ENCODE measurements around the gene LOXL4.

The LOXL4 gene

DNA sequence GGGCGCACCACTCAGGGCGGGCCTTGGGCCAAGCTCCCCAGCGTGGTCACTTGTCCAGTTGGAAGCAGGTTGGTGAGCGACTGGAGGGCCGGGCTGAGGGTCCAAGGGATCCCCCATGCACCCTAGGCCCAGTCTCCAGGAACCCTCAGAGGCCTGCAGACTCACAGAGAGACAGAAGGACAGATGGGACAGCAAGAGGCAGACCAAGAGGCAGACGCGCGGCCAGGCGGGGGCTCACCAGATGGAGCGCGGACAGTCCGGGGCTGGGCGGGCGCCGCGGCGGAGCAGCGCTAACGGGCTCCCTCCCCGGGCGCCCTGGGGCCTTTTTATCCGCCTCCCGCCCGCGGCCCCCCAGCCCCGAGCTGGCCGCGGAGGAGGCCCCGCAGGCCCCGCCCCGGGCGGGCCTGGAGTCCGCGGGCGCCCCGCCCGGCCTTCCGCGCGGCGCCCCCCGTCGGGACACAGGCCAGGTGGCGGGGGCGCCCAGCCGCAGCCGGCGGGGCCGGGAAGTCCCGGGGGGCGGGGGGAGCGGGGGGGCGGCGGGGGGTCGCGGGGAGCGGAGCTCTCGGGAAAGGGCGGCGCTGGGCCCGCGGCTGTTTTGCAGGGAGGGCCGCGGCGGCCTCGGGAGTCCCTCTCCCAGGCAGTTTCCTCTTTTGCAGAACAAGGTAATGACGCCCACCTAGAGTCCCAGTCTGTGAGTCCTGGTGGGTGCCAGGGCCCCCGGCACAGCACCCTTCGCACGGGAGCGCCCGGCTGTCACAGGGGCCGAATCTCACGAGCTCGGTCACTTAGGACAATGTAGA is at the start of gene LOXL4:
TSS of gene LOXL4 (minus strand) at position 301 of the 800 bp plus-strand sequence. CDS start 5,175 bp downstream, outside the sequence.
- DNase-seq = no peak

DNA sequence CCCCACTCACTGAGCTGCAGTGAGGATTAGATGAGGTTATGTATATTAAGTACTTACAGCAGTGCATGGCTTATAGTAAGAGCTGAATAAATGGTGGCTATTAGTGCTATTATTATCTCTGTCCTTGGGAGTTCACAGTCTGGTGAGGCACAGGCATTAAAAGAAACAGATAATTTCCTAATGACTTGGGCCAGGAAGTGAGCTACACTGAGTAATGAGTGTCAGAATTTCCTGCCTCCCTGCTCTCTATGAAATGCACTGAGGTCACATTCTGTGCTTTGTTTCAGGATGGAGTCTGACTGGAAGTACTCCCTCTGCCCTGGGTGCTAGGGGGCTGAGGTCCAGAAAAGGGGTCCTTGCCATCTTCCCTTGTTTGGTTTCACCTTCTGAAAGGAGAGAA is 48.7 kb upstream of the LOXL4 start:
- DNase-seq = no peak

DNA sequence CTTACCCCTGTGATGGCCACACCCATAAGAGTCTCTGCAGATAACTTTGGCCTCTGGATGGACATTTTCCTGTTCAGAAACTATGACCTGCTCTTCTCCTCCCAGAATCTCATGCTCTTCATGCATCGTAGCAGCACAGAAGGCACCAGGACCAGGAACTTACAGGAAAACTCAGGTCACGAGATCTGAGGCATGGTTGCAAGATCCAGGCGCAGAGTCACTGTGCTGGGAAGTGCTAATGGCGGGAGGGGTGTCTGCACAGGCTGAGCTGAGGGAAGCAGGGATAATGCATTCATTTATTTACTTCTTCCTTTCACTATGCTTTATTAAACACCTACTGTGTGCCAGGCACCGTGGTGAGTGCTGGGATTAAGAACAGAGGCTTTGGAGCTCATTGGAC is 48.2 kb upstream of the LOXL4 start:
- no peak for DNase-seq

DNA sequence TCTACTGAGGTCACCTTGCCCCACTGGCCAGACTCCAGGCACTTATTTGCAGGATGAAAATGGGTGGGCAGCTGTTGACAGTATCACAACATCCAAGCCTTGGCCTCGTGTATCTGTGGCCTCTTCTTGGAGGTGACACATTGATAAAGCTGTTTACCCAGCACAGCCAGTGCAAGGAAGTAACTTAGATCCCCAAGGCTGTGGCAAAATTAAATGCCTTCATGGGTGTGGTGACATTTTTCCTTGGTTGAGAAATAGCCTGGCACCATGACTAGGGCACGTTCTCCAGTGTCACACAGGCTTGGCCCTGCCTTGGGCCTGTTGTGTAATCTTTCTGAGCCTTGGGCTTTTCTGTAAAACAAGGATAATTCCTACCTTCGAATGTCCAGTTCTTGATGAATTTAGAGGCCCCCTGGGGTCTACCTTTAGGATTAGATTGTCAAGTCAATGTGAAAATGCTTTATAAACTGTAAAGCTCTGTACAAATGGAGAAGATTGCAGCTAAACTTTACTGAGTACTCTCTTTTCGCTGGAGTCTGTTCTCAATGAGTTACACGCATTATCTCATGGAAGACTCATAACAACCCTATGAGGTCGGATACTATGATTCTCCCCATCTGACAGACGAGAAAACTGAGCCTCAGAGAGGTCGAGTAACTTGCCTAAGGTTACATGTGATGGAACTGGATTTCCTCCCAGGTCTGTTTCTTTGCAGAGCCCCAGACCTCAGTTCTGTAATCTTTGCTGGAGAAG is 46.7 kb upstream of the LOXL4 start:
- no peak for DNase-seq

DNA sequence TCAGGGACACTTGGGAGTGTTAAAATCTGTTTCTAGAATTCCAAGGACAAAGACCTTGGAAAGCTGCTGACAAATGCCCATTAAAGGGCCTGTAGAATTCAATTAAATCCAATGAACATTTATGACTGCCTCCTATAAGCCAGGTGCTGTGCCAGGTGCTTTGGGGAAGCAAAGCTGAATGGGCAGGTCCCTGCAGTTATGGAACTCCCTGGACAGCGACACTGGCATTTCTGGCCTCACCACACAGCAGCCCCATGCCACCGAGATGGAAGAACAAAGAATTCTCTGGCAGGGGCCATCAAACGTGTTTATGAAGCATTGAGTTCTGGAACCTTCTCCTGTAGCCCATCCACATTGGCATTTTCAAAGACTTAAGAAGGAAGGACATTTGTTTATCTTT is 45.6 kb upstream of the LOXL4 start:
- no peak for DNase-seq

DNA sequence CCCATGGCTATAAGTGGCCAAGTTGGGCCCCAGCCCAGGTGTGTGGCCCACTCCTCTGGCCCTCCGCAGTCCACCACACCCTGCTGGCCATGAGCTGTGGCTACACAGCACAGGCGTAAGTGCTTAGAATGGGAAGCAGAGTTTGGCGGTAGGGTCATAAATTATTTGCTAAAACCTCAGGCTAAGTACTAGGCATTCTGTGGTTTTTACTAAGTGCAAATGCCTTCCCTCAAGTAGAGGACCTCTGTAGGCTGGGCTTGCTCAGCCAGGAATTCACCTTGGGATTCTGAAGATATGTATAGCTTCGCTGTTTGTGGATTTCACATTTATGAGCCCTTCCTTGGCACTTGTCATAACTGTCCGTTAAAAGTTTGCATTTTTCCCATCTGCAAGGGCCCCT is 44.8 kb upstream of the LOXL4 start:
- no peak for DNase-seq

DNA sequence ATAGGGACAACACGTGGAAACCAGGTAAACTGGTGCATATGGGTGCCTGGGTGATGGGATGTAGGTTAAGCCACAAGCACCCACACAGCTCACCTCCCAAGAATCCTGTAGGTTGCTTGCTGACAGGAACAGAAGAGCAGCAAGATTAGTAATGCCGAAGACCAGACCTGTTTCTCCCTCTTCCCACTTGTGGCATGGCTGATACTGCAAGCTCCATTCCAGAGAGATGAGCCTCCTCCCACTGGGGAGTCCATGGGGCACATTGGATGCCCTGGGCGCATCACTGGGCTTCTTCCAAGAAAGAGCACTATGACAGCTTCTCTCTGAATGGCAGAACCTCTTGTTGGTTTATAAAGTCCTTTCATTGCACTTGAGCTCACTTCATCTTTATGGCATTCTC is 44.4 kb upstream of the LOXL4 start:
- DNase-seq = no peak

DNA sequence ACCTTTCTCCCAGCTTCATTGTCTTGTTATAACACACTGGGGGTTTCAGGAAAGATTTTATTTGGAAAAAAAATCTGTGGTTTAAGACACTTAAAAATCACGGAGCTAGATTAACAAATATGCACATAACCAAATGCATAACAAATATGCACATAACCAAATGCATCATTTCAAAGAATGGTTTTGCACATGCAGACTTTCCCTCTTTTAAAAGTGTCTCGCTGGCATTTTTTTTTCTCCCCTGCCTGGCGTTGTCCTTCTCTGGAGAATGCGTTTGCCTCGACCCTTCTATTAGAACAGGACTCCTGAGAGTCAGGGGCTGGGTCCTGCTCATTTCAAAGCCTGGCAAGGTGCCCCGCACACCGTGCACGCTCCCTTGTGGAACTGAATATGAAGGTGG is 42.7 kb upstream of the LOXL4 start:
- DNase-seq = no peak

DNA sequence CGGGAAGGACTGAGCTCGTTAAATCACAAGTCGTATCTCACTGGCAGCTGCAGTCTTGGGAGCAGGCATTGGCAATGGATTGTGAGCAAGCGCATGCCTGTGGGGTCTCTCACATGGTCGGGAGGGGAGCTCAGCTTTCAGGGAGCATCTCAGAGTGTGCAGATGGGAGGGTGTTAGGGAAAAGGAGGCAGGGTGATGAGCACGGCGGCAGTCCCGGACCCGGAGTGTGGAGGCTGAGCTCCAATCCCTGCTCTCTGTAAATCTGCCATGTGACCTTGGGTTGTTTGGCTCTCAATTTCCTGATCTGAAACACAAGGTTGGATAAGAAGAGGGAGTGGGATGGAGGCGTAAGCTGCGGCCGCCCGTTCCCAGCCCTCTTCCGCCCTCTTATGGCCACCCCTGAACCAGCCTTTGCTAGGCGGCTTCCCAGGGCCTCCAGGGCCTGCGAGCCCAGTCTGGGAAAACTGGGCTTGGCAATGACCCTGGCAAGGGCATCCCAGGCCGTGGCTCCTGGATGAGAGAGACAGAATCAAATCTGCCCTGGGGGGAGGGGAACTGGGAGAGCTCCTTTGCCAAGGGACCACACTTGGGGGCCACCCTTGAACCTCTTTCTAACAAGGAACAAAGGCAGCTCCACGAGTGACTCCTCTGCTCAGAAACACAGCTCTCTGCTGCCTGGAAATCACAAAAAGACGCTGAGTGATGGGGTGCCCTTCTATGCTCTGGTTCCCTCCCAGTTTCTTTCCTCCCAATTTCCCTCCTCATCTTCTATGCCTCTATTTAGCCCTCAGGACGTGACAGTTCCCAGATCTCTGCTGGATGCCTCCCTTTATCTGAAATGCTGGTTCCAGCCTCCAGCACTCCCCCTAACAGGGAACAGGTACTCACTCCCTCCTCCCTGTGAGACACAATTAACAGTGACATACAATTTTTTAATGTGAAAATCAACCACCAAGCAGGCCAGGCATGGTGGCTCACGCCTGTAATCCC is 41.7 kb upstream of the LOXL4 start:
- DNase-seq = no peak

DNA sequence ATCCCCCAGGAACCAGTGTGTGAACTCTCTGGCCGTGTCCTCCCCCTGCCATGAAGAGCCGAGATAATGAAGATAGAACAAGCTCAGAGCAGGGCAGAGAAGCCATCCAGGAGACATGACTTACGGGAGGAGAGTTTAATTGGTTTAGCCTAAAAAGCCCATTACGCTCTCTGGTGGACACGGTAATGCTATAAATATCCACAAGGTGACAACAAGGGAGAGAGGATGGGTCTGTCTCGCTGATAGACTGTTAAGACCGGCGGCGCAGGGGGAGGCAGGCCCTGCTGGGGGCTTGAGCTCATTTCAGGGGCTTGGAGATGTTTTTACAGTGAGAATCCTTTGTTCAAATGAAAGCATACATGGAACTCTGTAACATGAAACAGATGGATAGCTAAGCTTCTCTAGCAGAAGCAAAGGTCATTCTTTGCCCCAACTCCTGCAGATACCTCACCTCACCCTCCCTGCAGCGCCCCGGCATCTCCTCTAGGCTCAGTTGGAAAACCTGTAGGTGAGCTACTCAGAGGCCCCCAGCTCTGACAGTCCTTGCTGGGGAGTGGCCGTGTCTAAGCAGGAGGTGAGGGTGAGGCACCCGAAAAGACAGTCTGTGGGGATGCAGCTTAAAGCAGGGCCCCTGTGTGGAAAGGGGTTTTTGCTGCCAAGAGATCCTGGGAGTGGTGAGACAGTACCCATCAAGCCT is 40.8 kb upstream of the LOXL4 start:
- DNase-seq = no peak

DNA sequence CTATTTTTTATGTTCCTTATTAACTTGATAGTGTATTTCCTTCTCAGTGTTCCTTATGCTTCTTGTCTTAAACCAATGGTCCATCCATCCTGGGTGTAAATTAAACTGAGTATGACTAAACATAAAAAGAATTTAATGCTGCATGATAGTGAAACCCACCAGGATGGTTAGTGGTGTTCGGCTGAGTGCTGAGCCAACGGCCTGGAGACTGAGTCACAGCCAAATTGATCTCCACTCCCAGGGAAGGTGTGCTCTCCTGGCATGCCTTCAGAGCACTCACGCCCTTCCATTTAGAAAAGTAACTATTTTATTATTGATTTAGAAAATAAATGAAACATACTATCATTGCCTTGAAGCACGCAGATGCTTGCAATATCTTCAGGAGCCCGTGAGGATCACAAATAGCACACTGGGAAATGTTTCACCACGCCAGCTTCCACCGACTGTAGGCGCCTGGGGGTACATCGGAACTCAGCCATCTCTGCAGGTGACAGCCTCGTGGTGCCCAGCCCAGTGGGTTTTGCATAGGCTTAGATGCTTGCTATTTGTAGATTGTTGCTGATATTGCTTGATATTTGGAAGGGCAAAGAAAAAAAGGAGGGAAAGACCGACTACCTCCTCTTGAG is 40.0 kb upstream of the LOXL4 start:
- no peak for DNase-seq

DNA sequence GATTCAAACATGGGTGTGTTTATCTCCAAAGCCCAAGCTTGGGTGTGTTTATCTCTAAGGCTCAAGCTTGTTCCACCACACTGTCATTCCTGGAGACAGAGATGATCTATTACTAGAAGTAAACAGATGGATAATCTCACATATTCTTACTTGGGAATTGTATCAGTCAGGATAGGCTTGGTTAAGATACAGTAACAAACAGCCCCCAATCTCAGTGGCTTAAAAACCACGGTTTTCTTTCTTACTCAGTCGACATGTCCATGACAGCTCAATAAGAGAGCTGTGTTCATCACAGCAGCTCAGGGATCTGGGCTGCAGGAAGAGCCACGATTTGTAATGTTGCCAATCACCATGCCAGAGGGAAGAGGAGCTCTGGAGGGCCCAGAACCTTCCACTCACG is 38.5 kb upstream of the LOXL4 start:
- DNase-seq = no peak

DNA sequence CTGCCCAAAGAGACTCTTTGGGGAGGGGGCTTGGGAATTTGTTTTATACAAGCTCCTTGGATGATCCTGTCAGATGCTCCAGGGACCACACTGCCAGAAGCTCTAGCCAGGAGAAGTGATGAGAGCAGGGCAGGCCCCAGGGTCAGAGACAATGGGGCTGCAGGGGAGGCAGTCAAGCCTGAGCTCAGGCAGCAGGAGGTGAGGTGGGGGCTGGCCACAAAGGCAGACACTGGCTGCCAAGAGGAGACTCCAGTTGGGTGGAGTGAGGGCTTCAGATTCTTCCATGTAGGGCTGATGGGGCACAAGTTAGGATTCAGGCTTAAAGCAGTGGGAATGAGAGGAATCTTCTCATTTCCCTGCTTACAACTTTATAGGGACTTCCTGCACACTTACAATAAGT is 35.6 kb upstream of the LOXL4 start:
- no peak for DNase-seq

DNA sequence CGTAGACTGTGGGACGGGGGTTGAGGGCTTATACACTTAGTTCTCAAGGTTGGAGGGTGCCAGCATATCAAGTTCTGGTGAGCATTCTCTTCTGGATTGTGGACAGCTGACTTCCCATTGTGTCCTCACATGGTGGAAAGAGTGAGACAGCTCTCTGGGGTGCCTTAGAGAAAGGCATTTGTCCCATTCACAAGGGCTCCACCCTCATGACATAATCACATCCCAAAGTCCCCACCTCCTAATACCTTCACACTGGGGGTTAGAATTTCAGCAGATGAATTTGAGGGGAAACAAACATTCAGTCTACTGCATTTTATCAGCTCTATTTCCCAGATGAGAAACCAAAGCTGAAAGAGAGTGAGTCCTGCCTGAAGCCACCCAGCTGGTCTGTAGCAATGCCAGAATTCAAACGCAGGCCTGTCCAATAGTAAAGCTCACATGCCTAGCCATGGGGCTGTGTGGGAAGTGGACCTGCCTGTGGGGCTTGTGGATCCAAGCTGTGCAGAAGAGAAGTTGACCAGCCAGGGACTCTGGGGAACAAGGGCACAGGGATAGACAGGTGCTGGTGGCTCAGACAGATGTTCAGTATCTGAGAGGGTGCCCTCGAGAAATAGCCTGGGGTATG is 34.9 kb upstream of the LOXL4 start:
- no peak for DNase-seq

DNA sequence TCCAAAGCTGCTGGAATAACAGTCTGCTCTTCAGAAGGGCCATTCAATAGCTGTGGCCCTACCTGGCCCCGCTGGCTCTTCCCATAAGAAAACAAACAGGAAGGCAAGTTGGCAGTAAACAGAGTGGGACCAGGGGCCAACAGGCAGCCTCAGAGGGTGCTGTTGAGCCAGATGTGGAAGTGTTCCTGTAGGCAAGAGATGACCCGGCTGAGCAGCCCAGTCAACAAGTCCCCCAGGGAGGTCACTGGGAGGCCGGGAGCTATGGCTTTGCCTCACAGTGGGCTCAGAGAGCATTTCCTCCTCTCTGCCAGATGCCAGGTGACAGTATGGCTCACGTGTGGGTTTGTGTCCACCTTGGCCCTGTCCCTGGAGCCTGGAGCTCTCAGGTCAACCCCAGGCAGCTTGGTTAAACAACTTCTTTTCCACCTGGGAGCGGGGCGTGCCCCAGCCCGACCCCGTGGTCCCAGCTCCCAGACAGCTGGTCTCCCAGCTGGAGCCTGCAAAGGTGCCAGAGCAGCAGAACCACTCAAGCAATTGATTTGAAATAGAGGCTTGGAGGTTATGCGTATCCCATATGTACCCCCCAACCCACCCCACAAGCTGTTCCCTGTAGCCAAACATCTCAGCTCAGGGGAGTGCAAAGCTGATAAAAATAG is 33.8 kb upstream of the LOXL4 start:
- no peak for DNase-seq

DNA sequence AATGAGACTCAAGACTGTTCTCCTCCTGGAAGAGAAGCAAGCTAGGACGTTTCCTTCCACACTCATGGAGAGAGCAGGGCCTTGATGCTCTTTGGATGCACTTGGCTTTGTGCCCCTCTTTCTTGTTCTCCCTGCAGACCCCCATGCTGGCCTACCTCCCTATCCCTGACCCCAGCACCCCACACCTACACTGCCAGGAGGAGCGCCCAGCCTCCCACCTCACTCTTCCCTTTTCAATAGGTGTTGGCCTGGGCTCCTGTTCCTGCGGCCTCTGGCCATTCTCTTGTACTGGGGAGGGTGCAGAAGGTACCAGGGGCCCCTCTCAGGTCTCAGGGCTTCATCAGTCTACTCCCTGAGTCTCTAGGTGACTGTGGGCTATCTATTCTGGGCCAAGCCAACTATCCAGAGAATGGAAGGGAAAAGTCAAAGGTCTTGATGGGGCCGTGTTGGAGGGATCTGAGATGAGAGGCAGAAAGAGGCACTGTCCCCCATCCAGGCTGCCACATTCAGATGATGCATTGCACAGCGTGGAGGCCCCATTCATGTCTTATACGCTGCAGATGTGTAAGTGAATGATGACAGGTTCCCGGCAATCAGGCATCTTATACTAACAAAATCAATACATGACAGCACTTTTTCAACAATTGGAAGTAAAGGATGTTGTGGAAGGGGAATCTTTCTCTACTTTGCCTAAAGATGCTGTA is 32.7 kb upstream of the LOXL4 start:
- no peak for DNase-seq

DNA sequence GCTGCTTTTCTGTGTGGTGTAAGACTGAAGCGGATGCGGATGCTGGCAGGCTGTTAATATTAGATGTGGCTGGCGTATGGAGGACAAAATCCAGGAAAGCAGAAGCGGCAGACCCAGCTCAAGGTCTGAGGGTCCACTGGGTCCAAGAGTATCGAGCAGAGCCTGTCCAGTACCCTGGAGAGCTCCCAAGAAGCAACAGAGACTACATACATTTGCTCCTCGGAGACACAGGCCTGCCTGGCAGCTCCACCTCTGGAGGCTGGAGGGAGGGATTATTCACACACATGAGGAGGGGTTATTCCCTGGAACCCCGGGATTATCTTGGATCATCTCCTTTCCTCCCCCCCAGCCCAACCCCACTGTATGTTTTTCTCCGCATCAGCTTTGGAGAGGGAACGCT is 31.3 kb upstream of the LOXL4 start:
- DNase-seq = no peak

DNA sequence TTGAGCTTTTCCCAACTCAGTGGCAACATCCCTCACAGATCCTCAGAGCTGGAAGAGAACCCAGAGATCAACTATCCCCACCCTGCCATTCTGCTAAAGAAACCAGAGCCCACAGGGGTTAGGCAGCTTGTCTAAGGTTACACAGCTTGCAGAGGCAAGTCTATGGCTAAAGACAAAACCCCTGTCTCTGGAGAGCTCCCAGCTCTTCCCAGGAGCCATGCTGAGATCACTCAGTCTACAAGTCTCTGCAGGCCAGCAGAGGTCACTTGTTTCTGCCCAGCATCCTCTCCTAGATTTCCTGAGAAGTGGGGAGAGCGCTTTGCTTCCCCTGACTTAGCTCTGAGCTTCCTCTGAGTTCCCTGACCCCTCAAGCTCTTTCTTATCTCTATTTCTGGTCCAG is 28.5 kb upstream of the LOXL4 start:
- DNase-seq = no peak

DNA sequence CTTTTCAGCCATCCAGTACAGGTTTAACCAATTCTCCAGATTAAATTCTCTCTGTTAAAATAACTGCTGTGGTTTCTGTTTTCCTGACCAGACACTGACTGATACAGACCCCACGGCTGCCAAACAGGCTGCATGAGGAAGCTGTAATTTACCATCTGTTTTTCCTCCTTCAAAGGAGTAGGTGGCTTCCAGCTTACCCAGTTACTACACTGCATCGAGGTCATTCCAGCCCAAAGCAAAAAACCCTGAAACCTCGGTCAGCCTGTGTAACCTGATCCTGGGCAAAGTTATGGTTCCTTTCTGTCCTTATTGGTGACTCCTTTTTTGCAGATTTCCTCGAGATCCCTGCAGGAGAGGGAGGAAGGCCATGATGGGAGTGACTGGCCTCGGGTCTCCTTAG is 27.9 kb upstream of the LOXL4 start:
- no peak for DNase-seq

DNA sequence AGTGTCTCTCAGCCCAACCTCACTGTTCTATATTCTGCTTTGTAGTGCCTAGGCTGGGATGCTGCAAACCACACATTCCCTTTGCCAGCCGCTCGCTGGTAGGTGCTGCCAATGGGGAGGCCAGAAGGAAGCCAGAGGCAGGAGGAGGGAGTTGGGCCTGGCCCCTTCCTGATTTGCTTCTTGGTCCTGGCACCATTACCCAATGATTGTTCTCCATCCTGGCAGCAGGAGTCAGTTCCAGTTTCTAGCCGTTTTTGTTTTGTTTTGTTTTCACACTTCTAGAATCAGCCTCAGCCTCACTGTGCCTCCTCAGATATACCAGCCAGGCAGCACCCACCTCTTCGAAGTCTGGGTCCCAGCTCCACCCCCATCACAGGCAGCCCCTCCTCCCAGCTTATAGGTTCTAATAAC is 27.4 kb upstream of the LOXL4 start:
- DNase-seq = no peak

DNA sequence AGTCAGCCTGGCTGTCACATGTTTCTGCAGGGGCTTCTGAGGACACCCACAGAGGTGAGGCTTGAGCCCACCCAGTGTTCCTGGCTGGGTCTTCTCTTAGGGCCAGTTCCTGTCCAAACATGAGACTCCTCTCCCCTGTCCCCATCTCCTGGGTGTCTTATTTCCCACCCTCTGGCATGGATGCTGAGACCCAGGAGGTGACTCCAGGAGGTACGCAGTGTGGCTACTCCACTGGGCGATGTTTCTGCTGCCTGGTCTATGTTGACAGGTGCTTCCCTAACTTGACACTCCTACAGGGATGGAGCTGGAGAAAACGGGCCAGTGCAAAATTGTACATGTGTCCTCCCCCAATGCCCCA is 26.3 kb upstream of the LOXL4 start:
- DNase-seq = no peak

Data from DMS79 (cell line).